Mesenteric fat pad (tissue), 1 donor: ENCODE measurements around the gene FGF21. TPM values are rescaled to one million over a fixed set of nuclear protein-coding genes. Genes with fewer than 3 reads are reported as not detected.
"Not testable (repeated sequence)": the region's sequence is repeated elsewhere in the genome, so short reads cannot be mapped to it uniquely, and the experiment has no call there.

ENCODE experiments used
- DNase-seq: peaks from one replicate; pipeline ENCODE4 v3.0.0-alpha.2; 2020; ENCODE audit warnings: low spot score
- total RNA-seq: library from RNA; stranded (reverse); fragmentation: NEBNext Ultra II Directional; extraction: Animal tissue kit (Norgen Biotek cat#: 25700); gene quantifications from one replicate; pipeline ENCODE4 v1.2.1, GENCODE V29; 2021
- donor health status: DM: yes; HTN: yes; CAD: no.

Gene FGF21
- total RNA-seq, 1 donor from 2014 or later, result not detected

DNA sequence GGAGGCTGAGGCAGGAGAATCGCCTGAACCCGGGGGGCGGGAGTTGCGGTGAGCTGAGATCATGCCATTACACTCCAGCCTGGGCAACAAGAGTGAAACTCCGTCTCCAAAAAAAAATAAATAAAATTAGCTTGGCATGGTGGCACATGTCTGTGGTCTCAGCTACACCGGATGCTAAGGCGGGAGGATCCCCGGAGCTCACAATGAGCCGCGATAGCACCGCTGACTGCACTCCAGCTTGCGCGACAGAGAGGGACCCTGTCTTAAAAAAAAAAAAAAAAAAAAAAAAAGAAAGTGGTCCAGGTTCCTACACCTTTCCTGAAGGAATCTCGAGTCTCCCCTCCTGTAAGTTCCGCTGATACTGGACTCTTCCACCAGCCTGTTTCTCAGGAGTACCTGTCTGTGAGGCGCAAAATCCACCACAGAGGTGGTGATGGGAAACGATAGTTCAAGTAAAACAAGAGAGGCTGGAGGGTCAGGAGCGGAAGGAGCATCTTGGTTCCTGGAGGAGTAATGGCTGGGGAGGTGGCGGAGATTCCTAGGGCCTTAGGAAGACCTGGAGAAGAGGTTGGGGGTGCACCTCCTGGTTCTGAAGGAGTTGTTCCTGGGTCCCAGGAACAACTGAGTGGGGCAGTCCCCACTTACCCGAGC is 3.4 kb upstream of the FGF21 start:
- DNase-seq, result no peak

DNA sequence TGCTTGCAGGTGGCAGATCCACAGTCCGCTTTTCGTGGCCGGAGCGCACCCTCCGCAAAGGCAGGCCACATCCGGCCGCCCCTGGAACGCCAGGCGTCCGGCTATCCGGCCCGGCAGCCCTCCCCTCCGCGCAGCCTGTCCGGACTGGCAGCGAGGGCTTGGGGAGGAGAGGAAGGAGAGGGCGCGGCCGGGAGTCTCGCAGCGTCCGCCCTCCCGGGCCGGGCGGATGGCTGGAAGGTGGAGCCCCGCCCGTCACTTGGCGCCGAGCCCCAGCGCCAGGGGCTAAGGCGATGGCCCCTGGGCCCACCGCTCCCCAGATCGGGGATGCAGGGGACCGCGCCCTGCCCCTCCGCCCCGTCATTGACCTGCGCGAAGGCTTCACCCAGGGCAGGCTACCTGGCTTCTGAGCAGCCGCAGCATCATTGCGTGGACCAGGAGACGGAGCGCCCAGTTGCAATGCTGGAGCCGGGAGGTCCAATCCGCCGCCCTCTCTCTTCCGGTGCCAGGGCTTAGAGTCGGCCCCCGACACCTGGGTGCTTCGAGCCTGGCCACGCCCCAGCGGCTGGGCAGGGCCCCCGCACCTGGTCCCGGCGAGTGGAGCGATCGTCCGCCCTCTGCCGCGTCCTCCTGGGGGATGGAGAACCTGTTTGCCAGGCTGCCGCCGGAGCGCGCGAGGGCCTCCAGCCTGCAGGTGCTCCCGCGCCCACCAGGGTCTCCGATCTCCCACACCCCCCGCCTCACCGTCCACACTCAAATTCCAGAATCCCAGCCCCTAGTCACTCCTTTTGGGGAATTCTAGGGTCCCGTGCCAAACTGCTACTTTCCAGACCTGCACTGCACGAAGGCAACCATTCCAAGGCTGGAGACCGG is 2.6 kb upstream of the FGF21 start, which contains the start of gene FUT1:
FUT1 (minus strand) TSS at position 146 of the 870 bp plus-strand sequence. CDS start 1,360 bp downstream, outside the sequence.
- DNase-seq, result no peak

DNA sequence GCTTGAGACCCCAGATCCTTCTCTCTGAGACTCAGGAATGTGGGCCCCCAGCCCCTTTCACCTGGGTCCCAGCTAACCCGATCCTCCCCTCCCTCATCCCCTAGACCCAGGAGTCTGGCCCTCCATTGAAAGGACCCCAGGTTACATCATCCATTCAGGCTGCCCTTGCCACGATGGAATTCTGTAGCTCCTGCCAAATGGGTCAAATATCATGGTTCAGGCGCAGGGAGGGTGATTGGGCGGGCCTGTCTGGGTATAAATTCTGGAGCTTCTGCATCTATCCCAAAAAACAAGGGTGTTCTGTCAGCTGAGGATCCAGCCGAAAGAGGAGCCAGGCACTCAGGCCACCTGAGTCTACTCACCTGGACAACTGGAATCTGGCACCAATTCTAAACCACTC is 463 bp downstream of the FGF21 start:
- no peak for DNase-seq

DNA sequence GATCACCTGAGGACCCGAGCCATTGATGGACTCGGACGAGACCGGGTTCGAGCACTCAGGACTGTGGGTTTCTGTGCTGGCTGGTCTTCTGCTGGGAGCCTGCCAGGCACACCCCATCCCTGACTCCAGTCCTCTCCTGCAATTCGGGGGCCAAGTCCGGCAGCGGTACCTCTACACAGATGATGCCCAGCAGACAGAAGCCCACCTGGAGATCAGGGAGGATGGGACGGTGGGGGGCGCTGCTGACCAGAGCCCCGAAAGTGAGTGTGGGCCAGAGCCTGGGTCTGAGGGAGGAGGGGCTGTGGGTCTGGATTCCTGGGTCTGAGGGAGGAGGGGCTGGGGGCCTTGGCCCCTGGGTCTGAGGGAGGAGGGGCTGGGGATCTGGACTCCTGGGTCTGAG is 888 bp downstream of the FGF21 start:
- DNase-seq, result no peak

DNA sequence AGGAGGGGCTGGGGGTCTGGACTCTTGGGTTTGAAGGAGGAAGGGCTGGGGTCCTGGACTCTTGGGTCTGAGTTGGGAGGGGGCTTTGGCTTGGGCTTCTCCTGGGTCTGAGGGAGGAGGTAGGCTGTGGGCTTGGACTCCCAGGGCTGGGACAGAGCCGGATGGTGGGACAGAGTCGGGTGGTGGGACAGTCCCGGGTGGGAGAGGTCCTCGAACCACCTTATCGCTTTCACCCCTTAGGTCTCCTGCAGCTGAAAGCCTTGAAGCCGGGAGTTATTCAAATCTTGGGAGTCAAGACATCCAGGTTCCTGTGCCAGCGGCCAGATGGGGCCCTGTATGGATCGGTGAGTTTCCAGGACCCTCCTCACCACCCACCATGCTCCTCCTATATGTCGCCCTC is 1.4 kb downstream of the FGF21 start:
- DNase-seq, result no peak

DNA sequence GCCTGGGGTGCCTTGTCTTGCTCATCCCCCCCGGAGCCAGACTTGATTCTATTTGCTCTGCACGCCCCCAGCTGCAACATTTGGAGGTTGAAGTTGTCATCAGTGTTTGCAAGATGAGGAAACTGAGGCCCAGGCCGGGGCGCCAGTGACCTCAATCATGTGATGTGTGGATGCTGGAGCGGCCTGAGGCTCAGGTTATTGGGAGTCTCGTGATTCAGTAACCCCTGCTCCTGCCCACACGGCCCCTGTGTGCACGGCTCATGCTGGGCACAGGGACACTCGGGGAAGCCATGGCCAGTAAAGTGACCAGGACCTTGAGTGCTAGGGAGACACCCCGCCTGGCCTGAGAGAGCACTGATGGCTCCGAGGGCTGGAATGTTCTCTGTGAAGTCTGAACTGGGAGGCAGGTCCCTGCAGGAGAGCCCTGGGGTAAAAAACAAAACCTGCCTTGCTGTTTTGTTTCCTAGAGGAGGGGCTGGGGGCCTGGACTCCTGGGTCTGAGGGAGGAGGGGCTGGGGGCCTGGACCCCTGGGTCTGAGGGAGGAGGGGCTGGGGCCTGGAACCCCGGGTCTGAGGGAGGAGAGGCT is 1.9 kb downstream of the FGF21 start:
- DNase-seq, result no peak

DNA sequence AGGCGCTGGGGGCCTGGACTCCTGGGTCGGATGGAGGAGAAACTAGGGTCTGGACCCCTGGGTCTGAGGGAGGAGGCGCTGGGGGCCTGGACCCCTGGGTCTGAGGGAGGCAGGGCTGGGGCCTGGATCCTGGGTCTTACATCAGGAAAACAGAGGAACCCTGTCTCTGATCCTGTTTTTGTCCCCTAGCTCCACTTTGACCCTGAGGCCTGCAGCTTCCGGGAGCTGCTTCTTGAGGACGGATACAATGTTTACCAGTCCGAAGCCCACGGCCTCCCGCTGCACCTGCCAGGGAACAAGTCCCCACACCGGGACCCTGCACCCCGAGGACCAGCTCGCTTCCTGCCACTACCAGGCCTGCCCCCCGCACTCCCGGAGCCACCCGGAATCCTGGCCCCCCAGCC is 2.4 kb downstream of the FGF21 start:
- DNase-seq, result no peak

DNA sequence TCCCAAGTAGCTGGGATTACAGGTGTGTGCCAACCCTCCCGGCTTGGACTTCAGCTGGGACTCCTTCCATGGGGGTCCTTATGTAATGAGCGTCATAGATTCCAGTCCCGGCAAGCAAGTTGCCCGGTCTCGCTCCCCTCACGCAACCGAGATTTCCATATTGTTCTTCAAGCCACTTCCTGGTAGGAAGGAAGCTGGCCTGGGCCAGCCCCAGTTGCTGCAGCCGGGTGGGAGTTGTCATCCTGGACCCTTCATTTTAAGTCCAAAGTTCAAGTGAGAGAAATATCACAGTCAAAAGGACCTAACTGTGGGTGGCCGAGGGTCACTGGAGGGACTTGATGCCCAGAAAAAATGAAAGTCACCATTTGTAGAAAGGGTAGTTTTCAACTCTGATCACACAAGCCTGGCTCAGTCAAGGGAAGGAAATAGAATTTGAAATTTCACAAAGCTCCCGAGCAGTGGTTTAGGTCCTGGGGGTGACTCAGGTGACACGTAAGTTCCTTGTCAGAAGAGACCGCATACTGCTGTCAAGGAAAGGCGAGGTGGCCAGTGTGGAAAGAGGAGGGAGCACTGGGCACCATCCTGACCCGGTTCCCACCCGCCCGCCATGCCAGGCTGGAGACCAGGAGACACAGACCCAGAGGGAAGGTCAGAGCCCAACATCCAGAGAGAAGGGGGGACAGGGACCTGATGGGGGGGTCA is 5.3 kb downstream of the FGF21 start:
- no peak for DNase-seq

DNA sequence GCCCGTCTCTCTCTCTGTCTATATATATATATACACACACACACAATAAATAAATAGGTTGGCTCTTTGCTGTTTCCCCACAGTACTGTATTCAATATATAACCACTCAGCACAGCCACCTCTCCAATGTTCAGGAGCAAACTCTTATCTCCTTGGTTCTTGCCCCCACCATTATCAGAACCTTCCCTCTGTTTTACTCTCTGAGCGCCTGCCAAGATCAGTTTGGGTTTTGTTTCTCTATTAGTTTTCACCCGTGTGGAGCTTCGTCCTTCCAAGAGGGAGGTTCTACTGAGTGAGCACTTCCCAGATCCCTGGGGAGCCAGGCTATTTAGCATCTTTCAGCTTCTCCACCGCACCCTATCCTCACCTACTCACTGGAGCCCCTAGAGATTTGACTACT is 10.5 kb downstream of the FGF21 start:
- DNase-seq, result not testable (repeated sequence)

DNA sequence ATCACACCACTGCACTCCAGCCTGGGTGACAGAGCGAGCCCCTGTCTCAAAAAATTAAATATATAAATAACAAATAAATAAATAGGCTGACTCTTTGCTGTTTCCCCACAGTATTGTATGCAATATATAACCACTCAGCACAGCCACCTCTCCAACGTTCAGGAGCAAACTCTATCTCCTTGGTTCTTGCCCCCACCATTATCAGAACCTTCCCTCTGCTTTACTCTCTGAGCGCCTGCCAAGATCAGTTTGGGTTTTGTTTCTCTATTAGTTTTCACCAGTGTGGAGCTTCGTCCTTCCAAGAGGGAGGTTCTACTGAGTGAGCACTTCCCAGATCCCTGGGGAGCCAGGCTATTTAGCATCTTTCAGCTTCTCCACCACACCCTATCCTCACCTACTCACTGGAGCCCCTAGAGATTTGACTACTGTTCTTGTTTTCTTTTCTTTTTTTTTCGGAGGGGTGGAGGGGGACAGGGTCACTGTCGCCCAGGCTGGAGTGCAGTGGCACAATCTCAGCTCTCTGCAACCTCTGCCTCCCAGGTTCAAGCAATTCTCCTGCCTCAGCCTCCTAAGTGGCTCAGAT is 12.9 kb downstream of the FGF21 start:
- not testable (repeated sequence) for DNase-seq

DNA sequence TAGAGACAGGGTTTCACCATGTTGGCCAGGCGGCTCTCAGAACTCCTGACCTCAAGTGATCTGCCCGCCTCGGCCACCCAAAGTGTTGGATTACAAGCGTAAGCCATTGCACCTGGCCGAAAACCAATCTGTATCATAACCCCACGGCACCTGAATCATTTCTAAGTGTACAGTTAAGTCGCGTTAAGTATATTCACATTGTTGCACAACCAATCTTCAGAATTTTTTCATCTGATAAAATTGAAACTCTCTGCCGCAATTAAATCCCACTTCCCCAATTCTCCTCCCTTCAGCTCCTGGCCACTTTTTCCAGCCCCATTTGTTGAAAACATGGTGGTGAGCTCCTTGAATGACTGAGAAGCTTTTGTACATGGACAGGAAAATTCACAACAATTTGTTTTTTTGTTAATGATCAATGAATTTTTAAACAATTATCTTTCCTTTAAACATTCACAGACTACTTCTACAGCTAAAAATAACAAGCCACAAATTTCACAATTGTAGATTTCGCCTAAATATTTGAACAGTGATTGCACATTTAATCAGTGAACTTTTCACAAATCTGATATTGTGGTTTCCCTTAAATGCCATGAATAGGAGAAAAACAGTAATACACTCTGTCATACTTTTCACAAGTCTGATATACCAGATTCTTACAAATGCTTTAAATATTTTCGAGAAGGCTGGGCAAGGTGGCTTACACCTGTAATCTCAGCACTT is 13.8 kb downstream of the FGF21 start:
- DNase-seq, result no peak

DNA sequence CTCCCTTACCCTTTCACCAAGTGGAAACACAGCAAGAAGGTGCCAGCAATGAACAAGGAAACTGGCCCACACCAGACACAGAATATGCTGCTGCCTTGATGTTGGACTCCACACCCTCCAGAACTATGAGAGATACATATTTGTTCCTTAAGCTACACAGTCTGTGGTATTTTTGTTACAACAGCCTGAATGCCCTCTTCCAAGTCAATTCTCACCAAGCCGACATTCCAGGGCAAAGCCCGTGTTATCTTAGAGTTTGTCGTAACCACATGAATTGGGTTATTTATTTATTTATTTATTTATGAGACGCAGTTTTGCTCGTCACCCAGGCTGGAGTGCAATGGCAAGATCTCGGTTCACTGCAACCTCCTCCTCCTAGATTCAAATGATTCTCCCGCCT is 14.9 kb downstream of the FGF21 start:
- DNase-seq, result no peak

DNA sequence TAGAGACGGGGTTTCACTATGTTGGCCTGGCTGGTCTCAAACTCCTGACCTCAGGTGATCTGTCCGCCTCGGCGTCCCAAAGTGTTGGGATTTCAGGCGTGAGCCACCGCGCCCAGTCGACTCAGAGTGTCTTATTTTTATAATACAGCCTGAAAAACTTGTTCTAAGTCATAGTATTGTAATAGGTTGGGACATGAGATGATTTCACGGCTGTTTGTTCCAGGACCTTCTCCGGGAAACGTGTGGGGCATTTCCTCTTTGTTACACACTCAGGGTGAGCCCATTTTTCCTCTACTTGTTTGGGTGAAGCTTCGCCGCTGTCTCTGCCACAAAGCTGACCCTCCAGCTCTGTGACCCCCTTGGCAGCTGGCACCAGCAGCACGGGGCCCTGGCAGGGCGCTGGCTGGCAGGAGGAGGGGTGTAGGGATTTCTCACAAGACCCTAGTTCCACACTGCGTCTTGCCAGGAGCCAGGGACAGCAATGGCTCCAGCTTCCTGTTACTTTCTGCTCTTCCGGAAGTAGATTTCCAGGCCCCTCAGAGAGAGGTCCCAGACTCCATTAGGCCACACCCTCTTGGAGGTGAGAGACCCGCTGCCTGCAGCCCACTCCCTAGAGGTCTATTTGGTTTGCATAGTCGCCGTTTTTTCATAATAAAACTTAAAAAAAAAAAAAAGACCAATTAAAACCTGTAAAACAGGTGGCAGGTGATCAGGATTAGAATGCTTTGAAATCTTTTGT is 15.6 kb downstream of the FGF21 start:
- DNase-seq, result no peak

DNA sequence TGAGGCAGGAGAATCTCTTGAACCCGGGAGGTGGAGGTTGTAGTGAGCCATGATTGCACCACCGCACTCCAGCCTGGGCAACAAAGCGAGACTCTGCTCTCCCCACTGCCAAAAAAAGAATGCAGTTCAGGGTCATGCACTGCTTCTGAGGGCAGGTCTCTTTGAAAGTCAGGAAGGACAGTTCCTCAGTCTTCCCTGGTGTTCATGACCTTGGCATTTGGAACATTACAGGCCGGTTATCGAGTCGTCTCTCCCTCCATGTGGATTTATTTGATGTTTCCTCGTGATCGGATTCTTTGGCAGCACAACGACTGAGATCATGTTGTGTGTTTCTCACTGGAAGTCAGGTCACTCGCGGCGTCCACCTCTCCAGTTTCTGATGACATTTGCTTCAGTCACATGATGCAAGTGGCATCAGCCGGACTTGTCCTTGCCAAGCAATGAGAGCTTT is 17.2 kb downstream of the FGF21 start:
- no peak for DNase-seq

DNA sequence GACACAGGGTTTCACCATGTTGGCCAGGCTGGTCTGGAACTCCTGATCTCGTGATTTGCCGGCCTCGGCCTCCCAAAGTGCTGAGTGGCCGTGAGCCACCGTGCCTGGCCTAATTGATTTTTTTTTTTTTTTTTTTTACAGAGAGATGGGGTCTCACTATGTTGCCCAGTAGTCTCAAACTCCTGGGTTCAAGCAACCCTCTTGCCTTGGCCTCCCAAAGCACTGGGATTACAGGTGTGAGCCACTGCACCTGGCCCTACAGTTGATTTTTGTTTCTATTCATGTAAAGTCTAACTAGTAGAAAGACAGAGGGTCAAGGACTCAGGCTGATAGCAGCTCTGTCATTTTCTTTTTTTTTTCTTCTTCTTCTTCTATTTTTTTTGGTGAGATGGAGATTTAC is 21.8 kb downstream of the FGF21 start:
- DNase-seq, result no peak

DNA sequence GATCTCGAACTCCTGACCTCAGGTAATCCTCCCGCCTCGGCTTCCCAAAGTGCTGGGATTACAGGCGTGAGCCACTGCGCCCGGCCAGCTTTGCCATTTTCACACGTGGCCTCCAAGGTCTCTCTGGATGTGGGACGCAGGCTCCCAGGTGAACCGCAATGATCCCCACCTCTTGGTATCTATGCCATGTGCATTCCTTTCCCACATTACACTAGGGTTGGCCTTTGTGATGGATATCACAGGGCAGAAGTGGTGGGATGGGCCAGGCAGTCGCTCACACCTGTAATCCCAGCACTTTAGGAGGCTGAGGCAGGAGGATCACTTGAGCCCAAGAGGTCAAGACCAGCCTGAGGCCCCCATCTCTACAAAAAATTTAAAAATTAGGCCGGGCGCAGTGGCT is 22.4 kb downstream of the FGF21 start:
- no peak for DNase-seq

DNA sequence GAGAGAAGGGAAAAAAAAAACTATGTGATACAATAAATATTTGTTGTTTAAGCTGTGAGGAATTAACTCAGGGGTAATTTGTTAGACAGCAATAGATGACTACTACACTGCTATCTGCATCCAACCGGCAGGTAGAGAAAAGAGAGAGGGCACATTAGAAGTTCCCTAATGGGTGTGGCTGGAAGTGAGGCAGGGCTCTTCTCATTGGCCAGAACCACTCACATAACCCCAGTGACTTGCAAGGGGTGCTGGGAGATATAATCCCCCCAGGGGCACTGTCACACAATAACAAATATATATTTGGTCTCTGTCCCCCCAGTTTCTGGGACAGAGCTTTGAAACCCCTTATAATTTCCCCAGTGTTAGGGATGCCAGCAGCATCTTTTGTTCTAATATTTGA is 24.3 kb downstream of the FGF21 start:
- DNase-seq, result no peak

DNA sequence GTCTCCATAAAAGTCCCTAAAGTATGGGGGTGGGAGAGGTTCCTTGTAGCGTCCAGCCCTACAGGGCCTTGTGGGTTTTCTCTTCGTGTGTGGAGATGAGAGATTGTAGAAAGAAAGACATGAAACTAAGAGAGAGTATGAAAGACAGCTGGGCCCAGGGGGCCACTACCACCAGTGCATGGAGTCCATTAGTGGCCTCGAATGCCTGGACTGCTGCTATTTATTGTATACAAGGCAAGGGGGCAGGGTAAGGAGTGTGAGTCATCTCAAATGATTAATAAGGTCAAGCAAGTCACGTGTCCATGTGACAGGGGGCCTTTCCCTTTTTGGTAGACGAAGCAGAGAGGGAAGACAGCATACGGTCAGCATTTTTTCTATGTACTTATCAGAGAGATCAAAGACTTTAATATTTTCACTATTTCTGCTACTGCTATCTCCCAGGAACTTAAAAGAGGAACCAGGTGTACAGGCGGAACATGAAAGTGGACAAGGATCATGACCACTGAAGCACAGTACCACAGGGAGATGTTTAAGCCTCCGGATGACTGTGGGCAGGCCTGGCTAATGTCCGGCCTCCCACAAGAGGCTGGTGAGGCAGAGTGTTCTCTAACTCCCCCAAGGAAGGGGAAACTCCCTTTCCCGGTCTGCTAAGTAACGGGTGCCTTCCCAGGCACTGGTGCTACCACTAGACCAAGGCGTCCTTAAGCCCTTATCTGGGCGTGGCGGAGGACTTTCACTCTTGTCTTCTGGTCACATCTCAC is 25.5 kb downstream of the FGF21 start:
- DNase-seq, result no peak

DNA sequence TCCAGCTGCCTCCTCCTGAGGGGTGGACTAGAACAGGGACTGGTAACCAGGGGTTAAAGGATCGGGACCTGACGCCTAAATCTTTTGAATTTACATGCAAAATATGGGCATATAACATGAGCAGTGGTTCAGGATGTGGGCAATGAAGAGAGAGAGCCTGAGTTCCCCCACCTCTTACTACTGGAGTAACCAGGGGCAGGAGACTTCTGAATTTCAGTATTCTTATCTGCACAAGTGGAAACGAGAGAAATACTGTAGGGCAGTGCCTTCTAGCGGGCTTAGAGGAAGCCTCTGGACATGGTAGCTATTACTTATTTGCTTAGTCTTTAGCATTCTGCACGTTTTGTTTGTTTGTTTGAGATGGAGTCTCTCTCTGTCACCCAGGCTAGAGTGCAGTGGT is 29.2 kb downstream of the FGF21 start:
- DNase-seq, result no peak
